ENCODE data around the gene USP32.
"Not testable (repeated sequence)": the region's sequence is repeated elsewhere in the genome, so short reads cannot be mapped to it uniquely, and the experiment has no call there.

The USP32 gene

GRCh38 chr17:60321336-60322055 is 70.4 kb downstream of the USP32 start:
- TF ChIP-seq POLR2A (IDR thresholded peaks at IDR 0.05; ENCODE audit: low read depth, low read length): no peak
- DNase-seq (ENCODE audit: insufficient read length, low spot score): no peak
- FAIRE-seq: no peak

- DNase-seq (ENCODE audit: insufficient read length, low spot score) (no peak), FAIRE-seq (no peak)
- no peak for TF ChIP-seq POLR2A (IDR thresholded peaks at IDR 0.05; ENCODE audit: low read depth, low read length)
Observed at GRCh38 chr17:60318830-60319229, 73.1 kb downstream of the USP32 start.

- DNase-seq (ENCODE audit: insufficient read length, low spot score) (no peak), FAIRE-seq (no peak)
- TF ChIP-seq POLR2A (IDR thresholded peaks at IDR 0.05; ENCODE audit: low read depth, low read length): no peak
Observed at GRCh38 chr17:60318326-60318725, 73.6 kb downstream of the USP32 start.

GRCh38 chr17:60315650-60316049 is 76.3 kb downstream of the USP32 start:
- no peak for TF ChIP-seq POLR2A (IDR thresholded peaks at IDR 0.05; ENCODE audit: low read depth, low read length)
- peak; percentile 23 for FAIRE-seq

GRCh38 chr17:60314900-60315299 is 77.0 kb downstream of the USP32 start:
- DNase-seq (ENCODE audit: insufficient read length, low spot score); FAIRE-seq: not testable (repeated sequence)

More at GRCh38 chr17:60315650-60316049, 76.3 kb downstream of the USP32 start:
- no peak for DNase-seq (ENCODE audit: insufficient read length, low spot score)

- TF ChIP-seq POLR2A (IDR thresholded peaks at IDR 0.05; ENCODE audit: low read depth, low read length): no peak
- FAIRE-seq: no peak
- no peak for DNase-seq (ENCODE audit: insufficient read length, low spot score)
Observed at GRCh38 chr17:60314423-60314822, 77.5 kb downstream of the USP32 start.

- no peak for TF ChIP-seq POLR2A (IDR thresholded peaks at IDR 0.05; ENCODE audit: low read depth, low read length)
- FAIRE-seq (no peak), DNase-seq (ENCODE audit: insufficient read length, low spot score) (no peak)
Observed at GRCh38 chr17:60311936-60312335, 80.0 kb downstream of the USP32 start.

- DNase-seq (ENCODE audit: insufficient read length, low spot score): no peak
- no peak for FAIRE-seq
- no peak for TF ChIP-seq POLR2A (IDR thresholded peaks at IDR 0.05; ENCODE audit: low read depth, low read length)
Observed at GRCh38 chr17:60311186-60311585, 80.7 kb downstream of the USP32 start.

- DNase-seq (ENCODE audit: insufficient read length, low spot score): no peak
- no peak for TF ChIP-seq POLR2A (IDR thresholded peaks at IDR 0.05; ENCODE audit: low read depth, low read length)
- peak; percentile 81 for FAIRE-seq
Observed at GRCh38 chr17:60305141-60305540, 86.8 kb downstream of the USP32 start.

- no peak for TF ChIP-seq POLR2A (IDR thresholded peaks at IDR 0.05; ENCODE audit: low read depth, low read length)
- DNase-seq (ENCODE audit: insufficient read length, low spot score) (no peak), FAIRE-seq (peak; percentile 43)
Observed at GRCh38 chr17:60304502-60304901, 87.4 kb downstream of the USP32 start.

GRCh38 chr17:60303406-60304099 is 88.4 kb downstream of the USP32 start:
- FAIRE-seq (peak; percentile 48), DNase-seq (ENCODE audit: insufficient read length, low spot score) (no peak)
- no peak for TF ChIP-seq POLR2A (IDR thresholded peaks at IDR 0.05; ENCODE audit: low read depth, low read length)

GRCh38 chr17:60301649-60302048 is 90.3 kb downstream of the USP32 start:
- FAIRE-seq: peak; percentile 88
- DNase-seq (ENCODE audit: insufficient read length, low spot score): no peak
- no peak for TF ChIP-seq POLR2A (IDR thresholded peaks at IDR 0.05; ENCODE audit: low read depth, low read length)

GRCh38 chr17:60300949-60301348 is 91.0 kb downstream of the USP32 start:
- no peak for TF ChIP-seq POLR2A (IDR thresholded peaks at IDR 0.05; ENCODE audit: low read depth, low read length)
- FAIRE-seq: no peak
- DNase-seq (ENCODE audit: insufficient read length, low spot score): no peak

- FAIRE-seq: no peak
- no peak for DNase-seq (ENCODE audit: insufficient read length, low spot score)
- no peak for TF ChIP-seq POLR2A (IDR thresholded peaks at IDR 0.05; ENCODE audit: low read depth, low read length)
Observed at GRCh38 chr17:60300011-60300410, 91.9 kb downstream of the USP32 start.
